Thyroid gland (tissue), 4 donors: Measurements from ENCODE around the gene CLIP3.

Experiments used
- POLR2A ChIP-seq, 2 donors: fragments of 450-650 bp; IDR thresholded peaks; one replicate each; pipeline ENCODE4 v1.6.1; 2017; ENCODE audit warnings: antibody characterized with exemption in 2 of 2, mild to moderate bottlenecking in 2 of 2, moderate library complexity in 1 of 2
- TF ChIP-seq, protein P1 (sequence below), 6 experiments: fragments of 200-600 bp in 3 of 6; fragments of 450-650 bp in 3 of 6; sonication (generic) in 3 of 6; IDR thresholded peaks; one replicate each; pipeline ENCODE4 v1.5.1; 2016 to 2019; ENCODE audit warnings: antibody characterized with exemption in 6 of 6, mild to moderate bottlenecking in 2 of 6, inconsistent platforms in 1 of 6, moderate library complexity in 1 of 6

DNA sequence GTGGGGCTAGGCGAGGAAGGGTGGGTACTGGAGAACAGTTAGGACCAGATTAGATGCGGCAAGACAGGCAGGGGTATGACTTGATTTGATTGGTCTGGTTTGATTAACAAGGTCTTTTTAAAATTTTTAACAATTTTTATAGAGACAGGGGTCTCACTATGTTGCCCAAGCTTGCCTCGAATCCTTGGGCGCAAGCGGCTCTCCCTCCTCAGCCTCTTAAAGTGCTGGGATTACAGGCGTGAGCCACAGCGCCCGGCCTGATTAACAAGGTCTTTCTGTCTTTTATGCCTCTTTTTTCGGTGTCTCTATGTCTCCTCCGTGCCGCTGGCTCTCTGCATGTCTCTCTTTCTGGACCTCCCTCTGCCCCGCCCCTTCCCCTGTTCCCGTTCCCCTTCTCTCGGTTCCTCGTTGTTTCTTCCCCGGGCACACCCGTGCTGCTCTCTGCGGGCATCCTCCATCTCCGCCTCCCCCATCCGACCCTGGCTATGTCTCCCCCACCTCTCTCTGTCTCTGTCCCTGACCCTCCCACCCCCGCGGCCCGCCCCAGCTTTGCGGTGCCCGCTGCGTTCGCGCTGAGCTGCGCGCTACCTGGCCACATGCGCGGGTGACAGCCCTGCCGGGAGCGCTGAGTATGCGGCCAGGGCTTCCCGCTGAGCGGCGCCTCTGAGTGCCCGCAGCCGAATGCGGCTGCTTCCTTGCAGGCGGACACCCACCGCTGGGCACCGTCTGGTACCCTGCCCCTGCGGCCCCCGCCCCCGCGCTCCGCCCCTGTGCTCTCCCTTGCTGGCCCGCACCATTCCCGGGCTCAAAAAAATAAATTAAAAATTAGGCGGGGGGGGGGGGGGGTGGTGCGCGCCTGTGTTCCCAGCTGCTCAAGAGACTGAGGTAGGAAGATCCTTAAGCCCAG is 45.8 kb downstream of the CLIP3 start:
- no peak for TF ChIP-seq POLR2A (IDR thresholded peaks at IDR 0.05)
- TF ChIP-seq, protein P1, sequence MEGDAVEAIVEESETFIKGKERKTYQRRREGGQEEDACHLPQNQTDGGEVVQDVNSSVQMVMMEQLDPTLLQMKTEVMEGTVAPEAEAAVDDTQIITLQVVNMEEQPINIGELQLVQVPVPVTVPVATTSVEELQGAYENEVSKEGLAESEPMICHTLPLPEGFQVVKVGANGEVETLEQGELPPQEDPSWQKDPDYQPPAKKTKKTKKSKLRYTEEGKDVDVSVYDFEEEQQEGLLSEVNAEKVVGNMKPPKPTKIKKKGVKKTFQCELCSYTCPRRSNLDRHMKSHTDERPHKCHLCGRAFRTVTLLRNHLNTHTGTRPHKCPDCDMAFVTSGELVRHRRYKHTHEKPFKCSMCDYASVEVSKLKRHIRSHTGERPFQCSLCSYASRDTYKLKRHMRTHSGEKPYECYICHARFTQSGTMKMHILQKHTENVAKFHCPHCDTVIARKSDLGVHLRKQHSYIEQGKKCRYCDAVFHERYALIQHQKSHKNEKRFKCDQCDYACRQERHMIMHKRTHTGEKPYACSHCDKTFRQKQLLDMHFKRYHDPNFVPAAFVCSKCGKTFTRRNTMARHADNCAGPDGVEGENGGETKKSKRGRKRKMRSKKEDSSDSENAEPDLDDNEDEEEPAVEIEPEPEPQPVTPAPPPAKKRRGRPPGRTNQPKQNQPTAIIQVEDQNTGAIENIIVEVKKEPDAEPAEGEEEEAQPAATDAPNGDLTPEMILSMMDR (IDR thresholded peaks at IDR 0.05), result no peak
